Peyer's patch (tissue), 4 donors: ENCODE data around the gene ZBTB46.

Experiments used
- CTCF ChIP-seq, 6 experiments: fragments of 450-650 bp in 4 of 6; fragments of 200-600 bp in 2 of 6; sonication (generic) in 1 of 6; IDR thresholded peaks; one replicate each; pipeline ENCODE4 v1.5.1; 2017 to 2019; ENCODE audit warnings: antibody characterized with exemption in 6 of 6, mild to moderate bottlenecking in 3 of 6, moderate library complexity in 1 of 6
- POLR2A ChIP-seq, 2 donors: fragments of 450-650 bp; IDR thresholded peaks; one replicate each; pipeline ENCODE4 v1.5.1; 2017; ENCODE audit warnings: antibody characterized with exemption in 2 of 2, mild to moderate bottlenecking in 2 of 2, moderate library complexity in 2 of 2

- TF ChIP-seq CTCF (IDR thresholded peaks at IDR 0.05) = no peak
- TF ChIP-seq POLR2A (IDR thresholded peaks at IDR 0.05) = no peak
Observed at GRCh38 chr20:63842258-63842657, 11.2 kb upstream of the ZBTB46 start.
